CD4-positive, alpha-beta memory T cell (primary cell): ENCODE results near the gene RUNDC1. TPM values are rescaled to one million over a fixed set of nuclear protein-coding genes. Genes with fewer than 3 reads are reported as not detected.
"Not testable (repeated sequence)": the region's sequence is repeated elsewhere in the genome, so short reads cannot be mapped to it uniquely, and the experiment has no call there.

ENCODE experiments used
- CTCF ChIA-PET: fragments of 350-600 bp; sonication (Branson Sonifier 250); formaldehyde crosslinking; loops from one replicate; lab custom pipeline; 2021; ENCODE audit warnings: inconsistent platforms; ENCODE audit not compliant: partially characterized antibody; lab: Charles Lee
- POLR2A ChIA-PET: fragments of 350-600 bp; sonication (Branson Sonifier 250); formaldehyde crosslinking; loops from one replicate; lab custom pipeline; 2021; ENCODE audit not compliant: partially characterized antibody; lab: Charles Lee
- DNase-seq, 5 donors: peaks; one replicate each; pipeline versions ENCODE4 v3.0.0 to v3.0.0-alpha.2; 2020 to 2022; ENCODE audit warnings: mixed read lengths in 1 of 5
- H3K27ac ChIP-seq: one replicate; pipeline ENCODE4 v1.7.0; 2013; ENCODE audit warnings: low read depth, low read length
- H3K27me3 ChIP-seq: 2 replicates; pipeline ENCODE4 v1.7.0; 2013; ENCODE audit warnings: mild to moderate bottlenecking, low read length, moderate library complexity; ENCODE audit not compliant: insufficient read depth
- H3K36me3 ChIP-seq: 2 replicates; pipeline ENCODE4 v1.7.0; 2013; ENCODE audit warnings: mild to moderate bottlenecking, low read length, moderate library complexity; ENCODE audit not compliant: insufficient read depth
- H3K4me1 ChIP-seq: 2 replicates; pipeline ENCODE4 v1.7.0; 2013; ENCODE audit warnings: mild to moderate bottlenecking, low read length, moderate library complexity; ENCODE audit not compliant: insufficient read depth
- H3K4me3 ChIP-seq, 2 donors: one replicate each; pipeline ENCODE4 v1.7.0; 2013; ENCODE audit warnings: low read length in 2 of 2, mild to moderate bottlenecking in 1 of 2
- H3K9me3 ChIP-seq, 2 donors: one replicate each; pipeline ENCODE4 v1.7.0; 2013; ENCODE audit warnings: low read length in 2 of 2, control low read depth in 1 of 2; ENCODE audit not compliant: control insufficient read depth in 1 of 2
- H3K27ac Mint-ChIP-seq, 7 donors: one replicate each; pipeline ENCODE4 v1.8.0; 2020 to 2021; ENCODE audit warnings: mixed read lengths in 7 of 7, mild to moderate bottlenecking in 6 of 7, inconsistent platforms in 3 of 7, moderate library complexity in 3 of 7
- H3K27me3 Mint-ChIP-seq, 2 donors: one replicate each; pipeline ENCODE4 v1.8.0; 2020 to 2021; ENCODE audit warnings: mixed read lengths in 2 of 2
- H3K36me3 Mint-ChIP-seq, 2 donors: one replicate each; pipeline ENCODE4 v1.8.0; 2020 to 2021; ENCODE audit warnings: mixed read lengths in 2 of 2, inconsistent platforms in 1 of 2, mild to moderate bottlenecking in 1 of 2
- H3K4me1 Mint-ChIP-seq, 4 donors: one replicate each; pipeline ENCODE4 v1.8.0; 2020 to 2021; ENCODE audit warnings: mixed read lengths in 4 of 4, mild to moderate bottlenecking in 1 of 4
- H3K4me3 Mint-ChIP-seq, 8 donors: one replicate each; pipeline ENCODE4 v1.8.0; 2020 to 2021; ENCODE audit warnings: mixed read lengths in 8 of 8, mild to moderate bottlenecking in 7 of 8, moderate library complexity in 6 of 8, inconsistent platforms in 3 of 8
- H3K9me3 Mint-ChIP-seq, 8 donors: one replicate each; pipeline ENCODE4 v1.8.0; 2020 to 2021; ENCODE audit warnings: mixed read lengths in 8 of 8, mild to moderate bottlenecking in 5 of 8, inconsistent platforms in 3 of 8, moderate library complexity in 1 of 8
- intact Hi-C: fragments of 100-400 bp; cut with micrococcal nuclease; formaldehyde crosslinking; loops from one replicate; pipeline ENCODE4 v1.15.1; 2023
- polyA plus RNA-seq, 2 donors: library from polyadenylated mRNA; unstranded; fragments of 300-500 nt; fragmentation: Illumina TruSeq; gene quantifications; one replicate each; pipeline ENCODE4 v1.2.3, GENCODE V29; 2021
- total RNA-seq, 2 experiments: library from RNA; stranded (reverse); gene quantifications; one replicate each; pipeline ENCODE4 v1.2.3, GENCODE V29; 2021

RUNDC1 gene
- total and polyA plus RNA-seq, 4 experiments from 2014 or later: 12.8 to 25.5 (median 20.9) TPM

DNA sequence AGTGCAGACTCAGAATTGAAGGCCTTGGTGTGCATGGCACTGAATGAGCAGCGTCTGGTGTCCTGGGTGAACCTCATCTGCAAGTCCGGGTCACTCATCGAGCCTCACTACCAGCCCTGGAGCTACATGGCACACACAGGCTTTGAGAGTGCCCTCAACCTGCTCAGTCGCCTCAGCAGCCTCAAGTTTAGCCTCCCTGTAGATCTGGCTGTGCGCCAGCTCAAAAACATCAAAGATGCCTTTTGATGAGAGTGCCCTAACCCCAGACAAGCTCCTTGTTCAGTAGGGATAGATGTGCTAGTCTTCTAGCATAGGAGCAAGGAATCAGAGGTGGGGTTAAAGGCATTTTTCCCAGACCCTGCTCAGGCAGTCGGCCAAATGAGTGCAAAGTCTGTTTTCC lies 11.1 kb downstream of the RUNDC1 start:
- DNase-seq: no peak
- no peak overlapping the region for H3K4me3 Mint-ChIP-seq
- intact Hi-C loops: loop anchor here (10.0 kb wide), 1 partner anchor 267 kb away; no protein-coding TSS in a partner anchor
- no peak overlapping the region for H3K27ac ChIP-seq
- H3K36me3 ChIP-seq: peaks cover 50% of the 10 kb centered on the region
- H3K9me3 Mint-ChIP-seq: no peaks in the 10 kb centered on the region
- no peaks in the 10 kb centered on the region for H3K9me3 ChIP-seq
- no peak overlapping the region for H3K4me3 ChIP-seq
- CTCF ChIA-PET: no interaction called here
- no peaks in the 10 kb centered on the region for H3K4me1 ChIP-seq
- H3K27me3 Mint-ChIP-seq: no peaks in the 10 kb centered on the region
- H3K27ac Mint-ChIP-seq: peak overlapping the region in 1 of 7 donors; percentile 12
- POLR2A ChIA-PET: interaction anchor here (0.8 to 1.0 kb wide), 3 partner anchors 11 to 370 kb away, joined by 3 read pairs; partner anchors contain the start of gene RUNDC1
- H3K4me1 Mint-ChIP-seq: peaks cover 0 to 3% (median 0%) of the 10 kb centered on the region in 4 donors
- peaks cover 38 to 65% of the 10 kb centered on the region in 2 donors for H3K36me3 Mint-ChIP-seq
- no peaks in the 10 kb centered on the region for H3K27me3 ChIP-seq

- peak overlapping the region in 1 of 7 donors; percentile 46 for H3K27ac Mint-ChIP-seq
- Histone ChIP-seq H3K4me3 (no peak overlapping the region), H3K27me3 (no peaks in the 10 kb centered on the region), H3K27ac (no peak overlapping the region), H3K9me3 (no peaks in the 10 kb centered on the region), H3K4me1 (peaks cover 5% of the 10 kb centered on the region), H3K36me3 (peaks cover 41% of the 10 kb centered on the region)
- peaks cover 34 to 53% of the 10 kb centered on the region in 2 donors for H3K36me3 Mint-ChIP-seq
- no peaks in the 10 kb centered on the region for H3K9me3 Mint-ChIP-seq
- H3K27me3 Mint-ChIP-seq: no peaks in the 10 kb centered on the region
- no peak overlapping the region for H3K4me3 Mint-ChIP-seq
- DNase-seq: no peak
- peaks cover 2 to 12% (median 2%) of the 10 kb centered on the region in 4 donors for H3K4me1 Mint-ChIP-seq
- POLR2A ChIA-PET: no interaction called here
- CTCF ChIA-PET: no interaction called here
- intact Hi-C loops: loop anchor here (10.0 kb wide), 1 partner anchor 268 kb away; no protein-coding TSS in a partner anchor
These were observed 12.5 kb downstream of the RUNDC1 start for GRCh38 chr17:42992872-42993271.

DNA sequence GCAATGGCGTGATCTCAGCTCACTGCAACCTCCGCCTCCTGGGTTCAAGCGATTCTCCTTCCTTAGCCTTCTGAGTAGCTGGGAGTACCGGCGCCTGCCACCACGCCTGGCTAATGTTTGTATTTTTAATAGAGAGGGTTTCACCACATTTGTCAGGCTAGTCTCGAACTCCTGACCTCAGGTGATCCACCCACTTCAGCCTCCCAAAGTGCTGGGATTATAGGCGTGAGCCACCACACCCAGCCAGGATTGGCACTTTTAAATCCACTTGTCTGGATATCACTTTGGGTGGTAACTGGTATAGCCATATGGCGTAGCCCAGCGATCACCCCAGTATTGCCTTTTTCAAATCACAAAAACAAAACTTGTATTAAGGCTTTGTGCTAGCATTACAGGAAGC lies 13.5 kb downstream of the RUNDC1 start:
- CTCF ChIA-PET, H3K4me3 Mint-ChIP-seq, H3K9me3 Mint-ChIP-seq, H3K9me3 ChIP-seq, DNase-seq, H3K4me1 ChIP-seq, H3K27ac ChIP-seq, H3K4me3 ChIP-seq, H3K27me3 ChIP-seq, POLR2A ChIA-PET, H3K27me3 Mint-ChIP-seq: not testable (repeated sequence)
- intact Hi-C loops: loop anchor here (10.0 kb wide), 1 partner anchor 269 kb away; no protein-coding TSS in a partner anchor
- H3K36me3 ChIP-seq: peaks cover 34% of the 10 kb centered on the region
- peaks cover 4 to 21% (median 9%) of the 10 kb centered on the region in 4 donors for H3K4me1 Mint-ChIP-seq
- peak overlapping the region in 2 of 7 donors; percentile 48 to 60 for H3K27ac Mint-ChIP-seq
- H3K36me3 Mint-ChIP-seq: peaks cover 31 to 53% of the 10 kb centered on the region in 2 donors

DNA sequence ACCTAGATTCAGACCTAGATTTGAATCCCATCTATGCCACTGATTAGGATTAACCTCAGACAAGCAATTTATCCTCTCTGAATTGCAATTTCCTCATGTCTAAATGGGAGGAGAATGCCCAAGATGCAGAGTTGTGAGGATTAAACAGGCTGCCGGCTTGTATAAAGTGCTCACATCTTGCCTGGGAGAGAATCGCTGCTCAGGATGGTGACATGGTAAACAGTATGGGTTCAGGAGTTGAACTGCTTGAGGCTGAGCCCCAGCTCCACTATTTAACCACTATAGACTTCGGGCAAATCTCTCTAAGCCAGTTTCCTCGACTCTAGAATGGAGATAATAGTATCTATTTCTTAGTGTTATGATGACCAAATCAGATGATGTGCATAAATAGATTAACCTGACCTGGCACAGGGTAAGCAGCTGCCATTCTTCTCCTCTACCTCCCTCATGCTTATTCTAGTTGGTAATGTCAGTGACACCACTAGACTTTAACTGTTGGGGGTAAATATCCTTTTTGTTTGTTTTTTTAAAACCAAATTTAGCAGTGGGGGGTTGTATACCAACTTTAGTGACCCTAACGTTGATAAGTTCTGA lies 17.1 kb downstream of the RUNDC1 start:
- intact Hi-C loops: loop anchor here (10.0 kb wide), 1 partner anchor 273 kb away; no protein-coding TSS in a partner anchor
- Mint-ChIP-seq H3K9me3 (no peaks in the 10 kb centered on the region), H3K4me3 (peak overlapping the region in 7 of 8 donors; percentile 94 to 98 (median 96)), H3K27me3 (peaks cover 0 to 2% of the 10 kb centered on the region in 2 donors), H3K4me1 (peaks cover 16 to 36% (median 24%) of the 10 kb centered on the region in 4 donors), H3K27ac (peak overlapping the region; percentile 96 to 99 (median 99)), H3K36me3 (peaks cover 22 to 54% of the 10 kb centered on the region in 2 donors)
- no peaks in the 10 kb centered on the region for H3K9me3 ChIP-seq
- peaks cover 22% of the 10 kb centered on the region for H3K4me1 ChIP-seq
- peak overlapping the region; percentile 57 for H3K27ac ChIP-seq
- H3K36me3 ChIP-seq: peaks cover 27% of the 10 kb centered on the region
- CTCF ChIA-PET: interaction anchor here (0.9 to 2.1 kb wide), 21 partner anchors 10 to 487 kb away, joined by 3 to 23 read pairs (median 6); partner anchors contain the start of genes AARSD1, DHX8, IFI35 and PSMC3IP
- H3K27me3 ChIP-seq: no peaks in the 10 kb centered on the region
- no peak overlapping the region for H3K4me3 ChIP-seq
- POLR2A ChIA-PET: interaction anchor here (0.7 to 4.4 kb wide), 38 partner anchors 10 to 1133 kb away, joined by 3 to 69 read pairs (median 9); partner anchors contain the start of genes AARSD1, ACLY, ARL4D and BECN1
- no peak for DNase-seq

DNA sequence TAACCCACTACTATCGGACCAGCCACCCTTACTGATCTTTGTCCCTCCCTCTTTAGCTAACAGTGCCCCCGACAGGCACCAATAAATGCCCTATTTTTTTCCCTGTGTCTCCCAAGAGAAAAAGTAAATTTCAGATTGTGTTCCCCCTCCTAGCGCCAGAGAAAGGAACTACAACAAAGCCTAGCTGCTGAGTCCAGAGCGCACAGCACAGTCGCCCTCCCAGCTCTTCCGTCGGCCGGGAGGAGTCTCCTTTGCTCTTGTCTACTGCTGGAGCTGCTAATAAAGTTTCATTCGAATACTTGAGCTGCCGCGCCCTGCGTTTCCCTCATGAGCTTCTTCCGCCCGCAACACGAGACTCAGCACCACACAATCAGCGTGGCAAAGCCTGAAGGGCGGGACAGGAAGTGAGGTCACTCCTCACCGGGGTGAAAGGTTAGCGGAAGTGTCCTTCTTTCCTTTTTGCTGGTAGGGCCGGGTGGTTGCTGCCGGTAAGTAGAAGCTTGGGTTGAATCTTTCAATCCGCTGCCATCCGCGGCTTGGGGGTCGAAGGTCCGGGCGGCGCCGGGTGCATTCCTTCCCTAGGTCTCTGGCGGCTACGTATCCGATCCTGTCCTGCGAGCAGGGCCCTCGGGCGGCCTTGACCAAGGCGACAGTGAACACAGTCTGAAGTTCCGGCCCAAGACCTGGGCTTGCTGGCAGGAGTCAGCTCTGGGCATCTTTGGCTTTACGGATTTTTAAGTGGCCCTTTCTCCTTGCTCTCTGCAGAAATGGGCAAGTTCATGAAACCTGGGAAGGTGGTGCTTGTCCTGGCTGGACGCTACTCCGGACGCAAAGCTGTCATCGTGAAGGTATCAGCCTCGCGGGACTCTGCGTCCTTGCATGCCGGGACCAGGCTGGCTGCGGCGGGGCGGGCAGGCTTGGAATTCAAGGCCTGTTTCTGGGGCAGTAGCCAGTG lies 17.9 kb downstream of the RUNDC1 start, which contains the start of gene RPL27:
Gene RPL27, plus strand, starts transcription at position 436 of the 955 bp plus-strand sequence. Its CDS starts 332 bp downstream, at position 768.
- Mint-ChIP-seq H3K4me3 (peak within 1 kb of the TSS; percentile 94 to 98 (median 96)), H3K9me3 (no peaks in the 10 kb centered on the region), H3K27ac (peak within 1 kb of the TSS; percentile 96 to 99 (median 99)), H3K27me3 (peaks cover 0 to 2% of the 10 kb centered on the region in 2 donors), H3K4me1 (peaks cover 16 to 36% (median 24%) of the 10 kb centered on the region in 4 donors), H3K36me3 (peaks cover 18 to 53% of the 10 kb centered on the region in 2 donors)
- ChIA-PET POLR2A (interaction anchor here (0.7 to 4.4 kb wide), 41 partner anchors 9 to 1134 kb away, joined by 3 to 69 read pairs (median 8); partner anchors contain the start of genes AARSD1, ACLY, ARL4D and BECN1), CTCF (interaction anchor here (0.6 to 2.1 kb wide), 24 partner anchors 9 to 486 kb away, joined by 3 to 23 read pairs (median 6); partner anchors contain the start of genes AARSD1, DHX8, IFI35 and PSMC3IP)
- intact Hi-C loops: loop anchor here (1.0 to 10.0 kb wide), 10 partner anchors 18 to 485 kb away; partner anchors contain the start of genes AARSD1, BECN1, BRCA1 and DHX8
- H3K27ac ChIP-seq: peak within 1 kb of the TSS; percentile 99
- H3K36me3 ChIP-seq: peaks cover 27% of the 10 kb centered on the region
- H3K4me3 ChIP-seq: peak within 1 kb of the TSS; percentile 79 to 94
- H3K4me1 ChIP-seq: peaks cover 22% of the 10 kb centered on the region
- H3K27me3 ChIP-seq: no peaks in the 10 kb centered on the region
- peak; percentile 95 to 99 (median 99) for DNase-seq
- no peaks in the 10 kb centered on the region for H3K9me3 ChIP-seq

DNA sequence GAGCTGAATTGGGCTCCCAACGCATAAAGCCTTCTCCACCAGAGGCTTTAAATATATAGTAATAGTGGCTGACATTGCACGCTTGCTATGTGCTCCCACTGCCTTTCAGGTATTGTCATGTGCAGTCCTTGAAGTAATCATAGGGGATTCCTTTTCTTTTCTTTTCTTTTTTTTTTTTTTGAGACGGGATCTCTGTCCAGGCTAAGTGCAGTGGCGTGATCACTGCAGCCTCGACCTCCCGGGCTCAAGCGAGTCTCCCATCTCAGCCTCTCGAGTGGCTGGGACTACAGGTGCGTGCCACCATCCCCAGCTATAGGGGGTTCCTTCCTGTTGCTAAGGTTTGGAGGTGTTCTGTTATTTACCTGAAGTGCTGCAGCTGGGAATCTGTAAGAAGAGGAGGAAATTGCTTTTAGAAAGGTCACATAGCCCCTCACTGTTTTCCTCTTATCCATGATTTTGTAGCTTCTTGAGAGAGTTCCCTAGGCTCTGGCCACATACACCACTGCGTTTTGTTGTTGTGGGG lies 18.7 kb downstream of the RUNDC1 start:
- Histone ChIP-seq H3K36me3 (peaks cover 27% of the 10 kb centered on the region), H3K4me3 (peak overlapping the region; percentile 79 to 94), H3K27ac (peak overlapping the region; percentile 99), H3K4me1 (peaks cover 22% of the 10 kb centered on the region), H3K9me3 (no peaks in the 10 kb centered on the region), H3K27me3 (no peaks in the 10 kb centered on the region)
- ChIA-PET POLR2A (interaction anchor here (1.0 to 4.4 kb wide), 24 partner anchors 8 to 1080 kb away, joined by 3 to 69 read pairs (median 14); partner anchors contain the start of genes AARSD1, ACLY, BRCA1 and DHX8), CTCF (interaction anchor here (1.3 to 2.1 kb wide), 6 partner anchors 8 to 485 kb away, joined by 4 to 23 read pairs (median 6); partner anchors contain the start of genes DHX8, IFI35 and RND2)
- H3K36me3 Mint-ChIP-seq: peaks cover 18 to 55% of the 10 kb centered on the region in 2 donors
- peaks cover 0 to 2% of the 10 kb centered on the region in 2 donors for H3K27me3 Mint-ChIP-seq
- H3K27ac Mint-ChIP-seq: peak overlapping the region; percentile 96 to 99 (median 99)
- peaks cover 16 to 36% (median 24%) of the 10 kb centered on the region in 4 donors for H3K4me1 Mint-ChIP-seq
- H3K9me3 Mint-ChIP-seq: no peaks in the 10 kb centered on the region
- peak overlapping the region; percentile 94 to 98 (median 96) for H3K4me3 Mint-ChIP-seq
- intact Hi-C loops: loop anchor here (2.0 to 10.0 kb wide), 4 partner anchors 174 to 484 kb away; partner anchors contain the start of genes BECN1 and DHX8
- DNase-seq: no peak
